ENCODE data around the gene GLP2R. TPM values are rescaled to one million over a fixed set of nuclear protein-coding genes. Genes with fewer than 3 reads are reported as not detected.

Gene GLP2R
- total RNA-seq, 2 experiments from 2014 or later = not detected

DNA sequence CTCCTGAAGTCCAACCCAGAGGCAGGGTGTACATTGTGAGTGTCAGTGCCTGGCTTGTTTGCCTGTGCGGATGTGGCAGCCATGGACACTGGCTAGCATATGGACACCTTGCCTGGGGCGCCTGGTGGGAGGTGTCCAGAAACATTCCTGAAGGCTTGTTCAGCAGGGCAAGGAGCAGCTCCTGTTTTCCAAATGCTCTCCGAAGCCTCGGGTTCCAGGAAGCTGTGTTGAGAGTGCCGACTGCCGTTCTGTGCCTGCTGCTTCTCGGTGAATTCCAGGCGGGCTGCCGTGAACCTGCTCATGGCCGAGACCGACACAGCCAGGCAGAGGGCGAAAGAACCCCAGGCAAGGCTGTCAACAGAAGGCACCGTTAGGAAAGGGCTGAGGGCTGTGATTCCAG is 23.4 kb upstream of the GLP2R start:
- H3K36me3 Mint-ChIP-seq (ENCODE audit: low read depth) = no peaks in the 10 kb centered on the region
- no peak for DNase-seq
- H3K4me1 Mint-ChIP-seq (ENCODE audit: low read depth) = no peaks in the 10 kb centered on the region
- H3K27me3 Mint-ChIP-seq (ENCODE audit: low read depth) = peaks cover 19% of the 10 kb centered on the region
- intact Hi-C loops (cut with micrococcal nuclease) = no loop called here
- H3K9me3 Mint-ChIP-seq = no peaks in the 10 kb centered on the region
- H3K27ac Mint-ChIP-seq = no peak overlapping the region
- no peak overlapping the region for H3K4me3 Mint-ChIP-seq
- CTCF ChIA-PET = no interaction called here

DNA sequence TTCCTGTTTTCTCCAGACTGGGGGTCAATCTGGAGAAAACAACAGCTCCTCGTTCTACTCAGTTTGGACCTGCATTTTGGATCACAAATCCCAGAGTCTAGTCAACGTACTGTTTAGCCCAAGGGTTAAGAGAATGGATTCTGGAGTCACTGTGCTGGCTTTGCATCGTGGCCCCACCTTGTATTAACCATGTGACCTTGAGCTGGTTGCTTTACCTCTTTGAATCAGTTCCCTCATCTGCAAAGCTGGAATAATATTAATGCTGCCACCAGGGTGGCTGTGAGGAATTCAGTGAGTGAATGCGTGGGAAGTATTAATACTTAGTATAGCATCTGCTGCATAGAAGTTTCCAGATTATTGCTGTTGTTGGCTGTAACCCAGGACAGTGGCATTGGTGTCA is 23.0 kb upstream of the GLP2R start:
- DNase-seq = no peak
- CTCF ChIA-PET = no interaction called here
- no peak overlapping the region for H3K4me3 Mint-ChIP-seq
- no peaks in the 10 kb centered on the region for H3K9me3 Mint-ChIP-seq
- peaks cover 19% of the 10 kb centered on the region for H3K27me3 Mint-ChIP-seq (ENCODE audit: low read depth)
- no peak overlapping the region for H3K27ac Mint-ChIP-seq
- H3K36me3 Mint-ChIP-seq (ENCODE audit: low read depth) = no peaks in the 10 kb centered on the region
- H3K4me1 Mint-ChIP-seq (ENCODE audit: low read depth) = no peaks in the 10 kb centered on the region
- intact Hi-C loops (cut with micrococcal nuclease) = no loop called here

DNA sequence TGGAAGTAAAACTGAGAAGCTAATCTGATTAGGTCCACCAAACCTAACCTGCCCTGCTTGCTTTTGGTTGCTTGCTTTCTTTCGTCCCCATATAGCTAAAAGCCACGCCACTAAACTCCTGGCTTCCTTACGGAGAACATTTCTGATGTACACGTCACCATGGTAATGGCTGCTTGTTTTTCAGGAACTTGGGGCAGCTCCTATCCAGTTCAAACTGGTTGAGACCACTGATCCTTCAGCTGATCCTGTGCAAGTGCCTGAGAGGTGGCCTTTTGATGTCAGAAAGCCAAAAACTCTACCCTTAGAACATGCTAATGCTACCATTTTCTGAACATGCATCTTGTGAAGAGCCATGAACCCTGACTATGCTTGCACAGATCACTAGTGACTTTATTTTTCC is 20.0 kb upstream of the GLP2R start:
- no peaks in the 10 kb centered on the region for H3K9me3 Mint-ChIP-seq
- CTCF ChIA-PET = no interaction called here
- H3K27ac Mint-ChIP-seq = no peak overlapping the region
- H3K27me3 Mint-ChIP-seq (ENCODE audit: low read depth) = peaks cover 9% of the 10 kb centered on the region
- no peaks in the 10 kb centered on the region for H3K4me1 Mint-ChIP-seq (ENCODE audit: low read depth)
- no peak overlapping the region for H3K4me3 Mint-ChIP-seq
- H3K36me3 Mint-ChIP-seq (ENCODE audit: low read depth) = no peaks in the 10 kb centered on the region
- DNase-seq = no peak
- intact Hi-C loops (cut with micrococcal nuclease) = no loop called here

DNA sequence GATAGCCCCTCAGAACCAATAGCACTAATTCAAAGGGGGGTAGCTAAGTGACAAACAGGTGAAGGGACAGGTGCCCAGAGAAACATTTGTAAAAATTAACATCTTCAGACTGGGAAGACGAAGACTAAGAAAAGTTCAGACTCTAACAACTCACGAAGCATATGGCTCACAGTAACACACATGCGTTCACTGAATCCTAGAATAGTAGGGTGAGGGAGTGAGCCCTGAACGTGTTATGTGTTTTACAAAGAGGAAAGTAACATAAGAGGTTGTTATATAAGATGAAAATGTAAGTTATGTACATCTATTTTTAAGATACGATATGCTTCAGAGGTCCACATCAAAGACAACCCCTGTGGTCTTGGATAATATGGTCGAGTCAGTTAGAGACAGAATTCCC is 19.0 kb upstream of the GLP2R start:
- Mint-ChIP-seq H3K9me3 (no peaks in the 10 kb centered on the region), H3K36me3 (ENCODE audit: low read depth) (no peaks in the 10 kb centered on the region), H3K27ac (no peak overlapping the region), H3K27me3 (ENCODE audit: low read depth) (peaks cover 9% of the 10 kb centered on the region), H3K4me3 (no peak overlapping the region), H3K4me1 (ENCODE audit: low read depth) (no peaks in the 10 kb centered on the region)
- CTCF ChIA-PET = no interaction called here
- intact Hi-C loops (cut with micrococcal nuclease) = no loop called here
- DNase-seq = no peak

DNA sequence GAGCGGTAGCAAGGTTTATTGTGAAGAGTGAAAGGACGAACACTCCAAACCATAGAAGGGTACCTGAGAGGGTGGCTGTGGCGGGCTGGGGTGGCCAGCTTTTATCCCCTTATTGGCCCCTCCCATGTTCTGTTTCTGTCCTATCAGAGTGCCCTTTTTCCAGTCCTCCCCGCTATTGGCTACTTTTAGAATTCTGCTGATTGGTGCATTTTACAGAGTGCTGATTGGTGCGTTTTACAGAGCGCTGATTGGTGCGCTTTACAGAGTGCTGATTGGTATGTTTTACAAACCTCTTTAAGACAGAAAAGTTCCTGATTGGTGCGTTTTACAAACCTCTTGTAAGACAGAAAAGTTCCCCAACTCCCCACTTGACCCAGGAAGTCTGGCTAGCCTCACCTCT is 16.3 kb upstream of the GLP2R start:
- no peaks in the 10 kb centered on the region for H3K36me3 Mint-ChIP-seq (ENCODE audit: low read depth)

GRCh38 chr17:9810100-9810949 is 15.4 kb upstream of the GLP2R start:
- CTCF ChIA-PET = interaction anchor here (0.5 kb wide), 1 partner anchor 52 kb away, joined by 4 read pairs; no protein-coding TSS in a partner anchor
- intact Hi-C loops (cut with micrococcal nuclease) = no loop called here

More for the DNA sequence above, 16.3 kb upstream of the GLP2R start:
- no peak overlapping the region for H3K4me3 Mint-ChIP-seq
- no peaks in the 10 kb centered on the region for H3K4me1 Mint-ChIP-seq (ENCODE audit: low read depth)
- intact Hi-C loops (cut with micrococcal nuclease) = no loop called here
- CTCF ChIA-PET = no interaction called here
- H3K27ac Mint-ChIP-seq = no peak overlapping the region
- DNase-seq = no peak
- H3K9me3 Mint-ChIP-seq = no peaks in the 10 kb centered on the region
- peaks cover 2% of the 10 kb centered on the region for H3K27me3 Mint-ChIP-seq (ENCODE audit: low read depth)

GRCh38 chr17:9811086-9811485 is 14.6 kb upstream of the GLP2R start:
- Mint-ChIP-seq H3K27ac (no peak overlapping the region), H3K27me3 (ENCODE audit: low read depth) (peaks cover 4% of the 10 kb centered on the region), H3K4me3 (no peak overlapping the region), H3K36me3 (ENCODE audit: low read depth) (no peaks in the 10 kb centered on the region), H3K9me3 (no peaks in the 10 kb centered on the region), H3K4me1 (ENCODE audit: low read depth) (no peaks in the 10 kb centered on the region)
- intact Hi-C loops (cut with micrococcal nuclease) = no loop called here
- DNase-seq = no peak
- CTCF ChIA-PET = no interaction called here

More at GRCh38 chr17:9810100-9810949, 15.4 kb upstream of the GLP2R start:
- no peak for DNase-seq
- no peaks in the 10 kb centered on the region for H3K9me3 Mint-ChIP-seq
- peaks cover 4% of the 10 kb centered on the region for H3K27me3 Mint-ChIP-seq (ENCODE audit: low read depth)
- no peak overlapping the region for H3K27ac Mint-ChIP-seq
- no peaks in the 10 kb centered on the region for H3K4me1 Mint-ChIP-seq (ENCODE audit: low read depth)
- no peaks in the 10 kb centered on the region for H3K36me3 Mint-ChIP-seq (ENCODE audit: low read depth)
- H3K4me3 Mint-ChIP-seq = no peak overlapping the region

DNA sequence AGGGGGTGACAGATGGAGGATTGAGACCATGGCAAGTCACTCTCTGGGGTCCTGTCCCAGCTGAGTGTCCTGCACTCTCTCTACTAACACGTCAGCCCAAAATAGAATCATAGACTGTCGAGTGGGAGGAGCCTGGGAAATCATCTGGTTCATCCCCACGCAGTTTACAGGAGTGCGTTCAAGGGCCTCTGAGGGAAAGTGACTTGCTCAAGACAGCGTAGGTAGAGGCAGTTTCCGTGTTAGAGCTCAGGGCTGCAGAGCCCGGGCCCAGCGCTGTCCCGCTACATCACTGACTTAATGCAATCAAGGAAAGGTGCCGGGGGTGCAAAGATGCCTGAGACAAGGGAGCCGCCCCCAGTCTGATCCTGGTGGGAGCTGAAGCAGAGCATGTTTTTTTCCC is 14.2 kb upstream of the GLP2R start:
- H3K4me3 Mint-ChIP-seq = no peak overlapping the region
- H3K27ac Mint-ChIP-seq = no peak overlapping the region
- intact Hi-C loops (cut with micrococcal nuclease) = no loop called here
- no peaks in the 10 kb centered on the region for H3K36me3 Mint-ChIP-seq (ENCODE audit: low read depth)
- DNase-seq = no peak
- CTCF ChIA-PET = no interaction called here
- peaks cover 4% of the 10 kb centered on the region for H3K27me3 Mint-ChIP-seq (ENCODE audit: low read depth)
- no peaks in the 10 kb centered on the region for H3K4me1 Mint-ChIP-seq (ENCODE audit: low read depth)
- peaks cover 3% of the 10 kb centered on the region for H3K9me3 Mint-ChIP-seq

GRCh38 chr17:9813166-9813565 is 12.6 kb upstream of the GLP2R start:
- Mint-ChIP-seq H3K4me3 (no peak overlapping the region), H3K9me3 (peaks cover 3% of the 10 kb centered on the region), H3K27ac (no peak overlapping the region), H3K4me1 (ENCODE audit: low read depth) (no peaks in the 10 kb centered on the region), H3K36me3 (ENCODE audit: low read depth) (no peaks in the 10 kb centered on the region), H3K27me3 (ENCODE audit: low read depth) (peaks cover 6% of the 10 kb centered on the region)
- no peak for DNase-seq
- intact Hi-C loops (cut with micrococcal nuclease) = no loop called here
- CTCF ChIA-PET = no interaction called here

- intact Hi-C loops (cut with micrococcal nuclease) = no loop called here
- CTCF ChIA-PET = no interaction called here
- DNase-seq = no peak
- H3K4me1 Mint-ChIP-seq (ENCODE audit: low read depth) = no peaks in the 10 kb centered on the region
- no peak overlapping the region for H3K4me3 Mint-ChIP-seq
- H3K27ac Mint-ChIP-seq = no peak overlapping the region
- H3K9me3 Mint-ChIP-seq = peaks cover 3% of the 10 kb centered on the region
- H3K27me3 Mint-ChIP-seq (ENCODE audit: low read depth) = peaks cover 6% of the 10 kb centered on the region
- no peaks in the 10 kb centered on the region for H3K36me3 Mint-ChIP-seq (ENCODE audit: low read depth)
Observed at GRCh38 chr17:9814337-9814945, 11.3 kb upstream of the GLP2R start.

DNA sequence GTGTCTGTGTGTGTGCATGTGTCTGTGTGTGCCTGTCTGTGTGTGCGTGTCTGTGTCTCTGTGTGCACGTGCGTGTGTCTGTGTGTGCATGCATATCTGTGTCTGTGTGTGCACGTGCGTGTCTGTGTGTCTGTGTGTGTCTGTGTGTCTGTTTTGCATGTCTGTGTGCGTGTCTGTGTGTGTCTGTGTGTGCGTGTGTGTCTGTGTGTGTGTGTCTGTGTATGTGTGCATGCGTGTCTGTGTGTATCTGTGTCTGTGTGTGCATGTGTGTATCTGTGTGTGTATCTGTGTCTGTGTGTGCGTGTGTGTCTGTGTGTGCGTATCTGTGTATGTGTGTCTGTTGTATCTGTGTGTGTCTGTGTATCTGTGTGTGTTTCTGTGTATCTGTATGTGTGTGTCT is 9.3 kb upstream of the GLP2R start:
- Mint-ChIP-seq H3K36me3 (ENCODE audit: low read depth) (no peaks in the 10 kb centered on the region), H3K4me1 (ENCODE audit: low read depth) (no peaks in the 10 kb centered on the region), H3K9me3 (peaks cover 3% of the 10 kb centered on the region), H3K4me3 (no peak overlapping the region), H3K27ac (no peak overlapping the region), H3K27me3 (ENCODE audit: low read depth) (peaks cover 8% of the 10 kb centered on the region)
- CTCF ChIA-PET = no interaction called here
- intact Hi-C loops (cut with micrococcal nuclease) = no loop called here
- DNase-seq = no peak

DNA sequence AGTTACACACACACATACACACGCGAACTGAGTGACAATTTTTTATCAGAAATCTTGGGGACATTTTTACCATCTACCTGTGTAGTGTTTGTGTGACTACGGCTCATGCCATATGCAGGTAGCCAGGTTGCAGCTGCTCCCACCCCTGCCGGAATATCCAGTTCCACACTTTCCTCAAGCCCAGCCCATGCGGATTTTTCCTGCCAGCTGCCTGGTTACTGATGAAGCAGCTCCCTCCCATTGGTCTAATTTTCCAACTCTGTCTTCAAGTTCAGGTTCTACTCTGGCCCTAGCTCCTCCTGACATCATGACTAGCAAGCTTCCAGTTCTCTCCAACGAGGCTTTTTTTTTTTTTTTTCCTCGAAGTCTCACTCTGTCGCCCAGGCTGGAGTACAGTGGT is 8.6 kb upstream of the GLP2R start:
- intact Hi-C loops (cut with micrococcal nuclease) = no loop called here
- Mint-ChIP-seq H3K9me3 (peaks cover 3% of the 10 kb centered on the region), H3K4me3 (no peak overlapping the region), H3K36me3 (ENCODE audit: low read depth) (no peaks in the 10 kb centered on the region), H3K4me1 (ENCODE audit: low read depth) (no peaks in the 10 kb centered on the region), H3K27me3 (ENCODE audit: low read depth) (peaks cover 10% of the 10 kb centered on the region), H3K27ac (no peak overlapping the region)
- DNase-seq = no peak
- CTCF ChIA-PET = no interaction called here

DNA sequence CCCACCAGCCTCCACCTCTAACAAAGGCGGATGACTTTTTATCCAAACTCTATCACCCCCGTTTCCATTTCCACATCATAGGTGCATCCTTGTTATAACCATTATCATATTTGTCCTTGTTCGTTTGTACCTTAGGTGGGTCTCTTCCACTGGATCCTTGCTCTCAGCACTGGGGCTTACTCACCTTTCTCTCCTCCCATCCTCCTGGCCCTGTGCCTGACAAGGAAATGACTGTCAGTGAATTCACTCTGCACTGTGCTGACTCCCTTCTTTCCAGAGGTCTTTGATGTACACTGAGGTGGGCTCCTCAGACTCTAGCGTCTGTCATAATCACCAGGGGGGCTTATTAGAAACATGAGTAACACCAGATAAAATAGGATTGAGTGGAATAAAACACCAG is 7.0 kb upstream of the GLP2R start:
- peaks cover 11% of the 10 kb centered on the region for H3K27me3 Mint-ChIP-seq (ENCODE audit: low read depth)
- intact Hi-C loops (cut with micrococcal nuclease) = no loop called here
- H3K4me3 Mint-ChIP-seq = no peak overlapping the region
- peaks cover 5% of the 10 kb centered on the region for H3K9me3 Mint-ChIP-seq
- H3K4me1 Mint-ChIP-seq (ENCODE audit: low read depth) = no peaks in the 10 kb centered on the region
- CTCF ChIA-PET = no interaction called here
- H3K27ac Mint-ChIP-seq = no peak overlapping the region
- H3K36me3 Mint-ChIP-seq (ENCODE audit: low read depth) = no peaks in the 10 kb centered on the region
- no peak for DNase-seq

Data from activated naive CD4-positive, alpha-beta T cell treated with anti-CD3 and anti-CD28 coated beads for 36 hours (primary cell).